Brain pericyte (primary cell): Measurements from ENCODE around the gene CCNT2.
"Not testable (repeated sequence)": the region's sequence is repeated elsewhere in the genome, so short reads cannot be mapped to it uniquely, and the experiment has no call there.

Experiments used
- DNase-seq: peaks from one replicate; pipeline ENCODE4 v3.0.0-alpha.2; 2012; ENCODE audit warnings: low read depth, low spot score

The CCNT2 gene

DNA sequence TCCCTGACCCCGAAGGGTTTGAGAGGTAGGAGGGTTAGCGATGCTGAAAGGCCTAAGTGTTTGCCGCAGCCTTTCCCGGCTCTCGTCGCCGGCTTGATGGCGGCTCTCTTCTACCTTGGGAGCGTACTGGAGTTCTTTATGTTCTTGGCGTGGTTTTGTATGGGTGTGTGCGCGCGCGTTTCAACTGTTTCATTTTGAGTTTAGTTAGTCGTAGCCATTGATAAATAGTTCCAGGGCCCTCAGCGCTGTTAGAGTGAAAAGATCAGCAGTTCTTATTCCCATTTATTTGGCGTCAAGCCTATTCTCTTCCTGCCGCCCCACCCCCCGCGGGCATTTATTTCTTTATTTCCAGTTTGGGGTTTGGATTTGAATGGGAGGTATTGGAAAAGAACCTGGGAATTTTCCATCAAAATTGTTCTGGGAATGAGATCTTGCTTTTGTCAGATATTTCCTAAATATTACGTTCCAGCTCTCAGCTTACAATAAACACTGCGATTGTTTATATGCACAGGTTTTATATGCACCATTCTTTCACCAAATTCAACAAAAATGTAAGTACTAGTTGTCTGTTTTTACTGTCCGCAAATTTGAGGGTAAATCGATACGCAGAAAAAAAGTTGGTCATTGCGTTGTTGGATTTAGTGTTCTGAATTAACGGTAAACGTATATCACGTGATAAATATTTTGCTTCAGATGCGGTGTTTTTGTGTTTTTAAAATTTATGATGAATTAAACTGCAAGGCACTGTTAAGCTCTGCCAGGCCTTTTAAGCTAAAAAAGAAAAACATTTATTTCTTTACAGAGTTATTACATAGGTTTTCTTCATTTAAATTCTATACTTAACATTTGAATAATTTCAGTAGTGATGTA lies 954 bp downstream of the CCNT2 start:
- peak; percentile 5 for DNase-seq

DNA sequence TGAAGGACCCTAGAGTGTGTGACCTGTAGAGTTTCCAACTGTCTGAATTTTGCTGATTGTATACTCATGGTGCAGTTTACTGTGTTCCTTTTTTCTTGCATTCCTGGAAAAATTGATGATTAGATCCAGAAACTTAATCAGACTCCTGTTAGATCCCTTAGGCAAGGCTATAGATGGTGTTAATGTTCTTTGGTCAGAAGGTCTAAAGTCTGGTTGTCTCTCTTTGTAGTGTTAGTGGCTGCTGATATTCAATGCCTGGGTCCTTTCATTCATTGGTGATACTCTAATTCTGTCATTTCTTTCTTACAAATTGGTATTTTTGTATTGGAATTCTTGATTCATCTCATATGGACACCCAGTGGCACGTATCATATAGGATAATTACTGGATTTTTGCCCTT lies 6.3 kb downstream of the CCNT2 start:
- no peak for DNase-seq

DNA sequence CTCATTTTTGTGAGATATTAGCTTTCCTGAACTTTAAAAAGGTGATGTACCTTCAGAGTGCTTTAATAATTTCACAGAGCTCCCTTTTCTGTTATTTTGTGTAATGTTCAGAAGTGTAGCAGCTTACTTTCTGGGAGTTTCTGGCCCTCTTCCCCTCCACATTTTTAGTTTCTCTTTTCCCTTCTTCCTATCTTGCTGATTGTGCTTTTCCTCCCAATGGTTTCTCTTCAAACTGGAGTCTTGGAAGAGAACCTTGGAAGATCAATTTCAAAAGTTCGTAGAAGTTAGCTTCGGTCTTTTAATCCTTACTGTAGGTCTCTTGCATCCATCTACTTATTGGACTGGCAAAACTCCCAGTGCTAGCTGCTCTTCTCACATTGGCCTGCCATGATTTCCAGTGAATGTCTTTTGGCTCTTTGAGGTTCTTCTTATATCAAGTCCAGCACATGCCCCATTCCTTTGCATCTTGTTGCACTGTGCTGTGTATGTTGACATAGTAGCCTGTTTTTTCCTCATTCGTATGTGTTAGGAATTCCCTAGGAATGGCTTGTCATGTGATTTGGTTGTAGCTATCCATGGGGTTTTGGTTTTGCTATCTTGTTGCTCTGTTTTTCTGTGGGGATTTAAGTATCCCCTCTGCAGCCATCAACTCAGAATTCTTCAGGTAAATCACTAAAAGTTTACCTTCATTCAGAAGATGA lies 7.8 kb downstream of the CCNT2 start:
- no peak for DNase-seq

DNA sequence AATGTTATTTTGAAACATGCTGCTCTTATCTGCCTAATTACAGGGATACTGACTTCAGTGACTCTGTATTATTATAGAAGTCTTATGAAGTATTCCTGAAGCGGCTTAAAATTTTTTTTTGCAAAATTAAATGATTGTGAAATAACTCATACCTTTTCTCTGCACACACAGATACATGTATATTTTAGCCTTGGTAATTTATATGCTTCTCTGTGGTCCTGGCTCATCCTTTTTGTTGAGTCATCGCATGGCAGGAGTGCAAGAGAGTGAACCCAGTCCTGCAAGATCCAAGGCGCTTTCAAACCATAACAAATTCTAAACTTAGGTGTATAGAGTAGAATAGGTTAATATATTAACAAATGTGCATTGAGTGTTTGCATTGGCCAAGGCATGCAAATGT lies 8.6 kb downstream of the CCNT2 start:
- no peak for DNase-seq

DNA sequence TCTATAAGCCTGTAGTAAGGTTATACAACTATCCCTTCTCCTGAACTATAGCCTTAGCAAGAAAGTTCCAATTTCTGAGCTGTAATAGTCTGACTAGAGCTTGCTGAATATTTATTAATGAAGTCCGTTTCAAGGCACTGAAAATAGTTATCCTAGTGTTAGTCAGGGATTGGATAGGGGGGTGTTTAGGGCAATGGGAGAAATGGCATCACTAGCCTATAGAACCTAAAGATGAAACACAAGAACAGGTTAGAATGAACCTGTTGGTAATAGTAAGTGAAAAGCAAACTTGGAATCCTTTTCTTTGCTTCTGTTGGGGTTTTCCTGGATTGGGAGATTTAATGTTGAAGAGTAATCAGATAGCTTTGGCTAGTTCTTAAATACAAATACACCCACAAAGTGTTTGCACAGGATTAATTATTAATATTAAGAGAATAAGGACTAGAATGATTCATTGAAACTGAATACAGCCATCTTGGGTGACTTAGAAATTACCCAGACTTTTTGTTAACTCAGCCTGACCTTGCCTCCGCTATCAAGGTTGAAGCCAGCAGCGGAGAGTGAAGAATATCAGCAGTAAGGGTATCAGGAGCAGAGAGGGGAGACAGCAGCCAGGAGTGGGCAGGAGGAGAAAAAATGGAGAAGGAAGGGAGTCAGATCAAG lies 14.4 kb downstream of the CCNT2 start:
- DNase-seq = no peak

DNA sequence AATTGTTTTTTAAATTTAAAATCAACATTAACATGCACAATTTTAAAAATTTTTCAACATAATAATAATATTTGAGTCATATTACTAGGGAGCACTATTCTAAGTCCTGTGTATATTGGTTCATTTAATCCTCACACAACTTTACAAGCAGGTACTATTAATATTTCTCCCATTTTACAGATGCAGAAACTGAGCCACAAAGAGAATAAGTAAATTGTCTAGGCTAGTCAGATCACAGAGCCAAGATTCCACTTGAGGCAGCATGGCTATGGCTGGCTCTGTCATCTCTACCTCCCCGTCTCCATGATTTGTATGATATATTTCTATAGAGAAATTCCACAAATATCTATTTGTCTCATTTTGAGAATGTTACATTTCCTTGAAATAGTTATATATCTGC lies 15.1 kb downstream of the CCNT2 start:
- DNase-seq = no peak

DNA sequence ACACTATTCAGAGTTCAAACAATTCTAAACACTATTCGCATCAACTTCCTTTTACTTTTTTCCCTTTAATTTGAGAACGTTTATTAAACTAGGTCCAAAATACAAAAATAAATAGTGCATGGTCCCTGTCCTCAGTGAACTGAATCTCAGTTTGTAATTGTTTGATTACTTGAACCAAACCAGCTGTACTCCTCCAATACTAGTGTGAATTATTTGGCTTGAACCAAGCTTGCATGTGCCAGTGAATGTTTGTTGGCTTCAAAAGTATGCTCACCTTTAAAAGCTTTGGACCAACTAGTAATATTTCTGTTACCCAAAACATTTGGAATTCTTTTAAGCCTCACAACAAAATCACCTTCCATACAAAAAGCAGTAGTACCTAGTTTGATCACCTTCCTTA lies 15.5 kb downstream of the CCNT2 start:
- DNase-seq = no peak

DNA sequence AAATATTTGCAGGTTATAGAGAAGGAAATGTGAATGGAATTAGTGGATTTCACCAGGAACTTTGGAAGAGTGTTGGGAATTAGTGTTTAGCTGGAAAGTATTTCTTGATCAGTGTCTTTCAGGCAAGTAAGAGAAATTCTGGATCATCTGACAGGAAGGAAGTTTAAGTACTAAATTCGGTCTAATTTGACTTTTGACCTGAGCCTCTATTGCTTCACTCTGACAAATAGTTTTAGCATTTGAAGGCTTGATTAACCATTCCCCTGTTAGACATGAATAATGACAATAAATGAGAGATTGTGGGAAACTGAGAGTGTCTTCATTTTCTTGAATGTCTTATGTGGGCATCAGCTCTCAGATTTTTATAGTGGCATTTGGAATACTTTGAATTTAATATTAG lies 16.0 kb downstream of the CCNT2 start:
- no peak for DNase-seq

DNA sequence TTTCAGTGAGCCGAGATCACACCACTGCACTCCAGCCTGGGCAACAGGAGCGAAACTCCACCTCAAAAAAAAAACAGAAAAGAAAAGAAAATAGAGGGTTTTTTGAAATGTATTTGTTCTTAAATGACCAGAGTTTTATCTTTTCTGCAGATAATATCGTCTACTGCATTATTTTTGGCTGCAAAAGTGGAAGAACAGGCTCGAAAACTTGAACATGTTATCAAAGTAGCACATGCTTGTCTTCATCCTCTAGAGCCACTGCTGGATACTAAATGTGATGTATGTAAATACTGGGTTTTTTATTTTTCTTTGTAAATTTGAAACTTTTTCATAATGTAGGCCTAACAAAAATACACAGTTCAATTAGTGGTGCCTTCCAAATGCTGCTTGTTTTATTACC lies 18.1 kb downstream of the CCNT2 start:
- no peak for DNase-seq

DNA sequence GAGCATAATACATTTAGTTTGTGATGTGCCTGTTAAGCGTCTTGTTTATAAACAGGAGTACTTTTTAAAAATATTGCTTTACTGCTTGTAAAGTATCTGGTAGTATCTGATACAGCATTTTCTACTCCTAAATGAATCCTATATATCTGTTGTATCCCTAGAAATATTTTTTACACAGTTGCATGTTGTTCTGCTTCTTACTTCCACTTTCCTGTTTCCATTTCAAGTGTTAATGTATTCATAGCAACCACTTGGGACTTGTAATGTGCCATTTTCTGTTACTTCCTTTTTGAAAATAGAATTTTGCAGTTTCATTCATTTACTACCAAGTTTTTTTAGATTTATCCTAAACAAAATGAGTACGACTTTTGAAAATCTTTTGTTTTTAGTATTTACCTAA lies 24.9 kb downstream of the CCNT2 start:
- no peak for DNase-seq

DNA sequence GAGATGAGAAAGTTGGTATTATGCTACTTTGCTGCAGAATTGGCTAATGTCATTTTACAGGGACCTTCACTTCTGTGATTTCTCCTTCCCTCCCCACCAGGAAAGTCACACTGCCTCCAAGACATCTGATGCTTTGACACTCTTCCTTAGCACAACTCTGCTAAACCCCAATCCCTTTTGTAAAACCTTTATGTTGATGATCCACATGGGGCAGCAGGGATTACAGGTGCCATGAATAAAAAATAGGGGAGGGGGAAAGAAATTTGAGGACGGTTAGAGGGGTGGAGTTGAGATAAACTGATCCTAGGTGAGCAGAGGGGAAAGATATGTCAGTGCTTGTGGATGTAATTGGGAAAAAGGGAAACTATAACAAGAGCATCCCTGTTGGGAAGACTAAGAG lies 26.4 kb downstream of the CCNT2 start:
- DNase-seq = no peak

DNA sequence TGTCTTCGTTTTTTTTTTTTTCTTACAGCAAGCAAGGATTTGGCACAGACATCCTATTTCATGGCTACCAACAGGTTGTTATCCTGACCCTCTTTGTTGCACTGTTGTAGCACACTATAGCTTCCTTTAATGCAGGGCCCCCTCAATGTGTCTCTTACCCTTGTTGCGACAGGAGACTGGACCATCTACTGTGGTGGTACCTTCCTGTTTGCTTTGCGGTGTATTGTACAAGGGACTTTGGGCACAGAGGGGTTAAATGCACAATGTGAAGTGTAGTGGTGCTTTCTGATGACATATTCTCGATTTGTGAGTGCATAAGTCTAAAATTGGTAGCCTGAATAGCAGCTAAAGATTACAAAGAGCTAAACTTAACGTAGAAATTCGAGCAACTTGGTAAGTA lies 27.5 kb downstream of the CCNT2 start:
- no peak for DNase-seq

DNA sequence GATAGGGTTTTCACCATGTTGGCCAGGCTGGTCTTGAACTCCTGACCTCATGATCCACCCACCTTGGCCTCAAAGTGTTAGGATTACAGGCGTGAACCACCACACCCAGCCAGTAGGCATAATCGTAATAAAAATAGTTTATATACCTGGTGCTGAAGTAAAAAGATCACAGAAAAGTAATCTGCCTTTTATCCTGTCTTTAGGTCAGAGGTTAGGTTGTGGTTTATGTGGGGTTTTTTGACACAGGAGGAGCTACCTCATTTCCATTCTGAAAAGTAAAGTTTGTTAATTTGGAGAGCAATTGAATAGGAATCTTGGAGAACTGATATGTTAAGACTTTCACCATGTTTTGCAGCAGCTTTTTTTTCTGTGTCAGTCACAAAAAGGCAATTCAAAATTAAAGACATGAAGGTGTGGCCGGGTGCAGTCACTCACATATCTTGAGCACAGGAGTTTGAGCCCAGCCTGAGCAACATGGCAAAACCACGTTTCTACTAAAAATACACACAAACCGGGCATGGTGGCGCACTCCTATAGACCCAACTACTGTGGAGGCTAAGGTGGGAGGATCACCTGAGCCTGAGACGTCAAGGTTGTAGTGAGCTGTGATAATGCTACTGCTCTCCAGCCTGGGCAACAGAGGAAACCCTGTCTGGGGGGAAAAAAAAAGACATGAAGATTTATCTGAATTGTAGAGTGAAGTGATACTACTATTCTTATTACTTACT lies 31.5 kb downstream of the CCNT2 start:
- no peak for DNase-seq

DNA sequence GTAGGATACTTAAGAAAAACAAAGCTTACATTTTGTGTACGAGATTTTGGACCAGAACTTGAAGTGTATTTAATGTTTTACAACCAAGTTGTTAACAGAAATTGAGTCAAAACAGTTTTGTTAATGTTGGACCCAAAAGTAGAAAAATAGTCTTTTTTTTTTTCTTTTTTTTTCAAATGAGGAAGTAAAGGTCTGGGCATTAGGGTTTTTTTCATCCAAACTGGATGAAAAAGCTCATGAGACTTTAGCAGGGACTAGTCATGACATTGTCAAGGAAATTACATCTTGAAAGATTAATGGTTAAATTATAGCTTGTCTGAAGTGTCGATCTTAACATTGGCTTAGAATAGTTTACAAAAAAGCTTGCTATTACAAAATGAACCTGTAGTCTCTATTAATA lies 32.3 kb downstream of the CCNT2 start:
- no peak for DNase-seq

DNA sequence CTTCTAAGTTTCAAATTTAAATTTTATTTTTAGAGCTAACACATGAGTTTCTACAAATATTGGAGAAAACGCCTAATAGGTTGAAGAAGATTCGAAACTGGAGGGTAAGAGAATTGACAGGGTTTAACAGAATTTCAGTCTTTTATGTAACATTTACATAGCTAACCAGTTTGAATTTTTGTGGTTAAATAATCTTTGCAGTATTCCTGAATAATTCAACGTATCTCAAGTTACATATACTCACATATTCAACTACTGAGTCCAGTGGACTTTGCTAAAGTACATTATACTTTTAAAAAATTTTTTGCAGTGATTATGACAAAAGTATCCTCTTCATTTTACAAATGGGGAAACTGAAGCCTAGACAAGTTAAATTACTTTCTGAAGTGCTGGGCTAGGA lies 34.0 kb downstream of the CCNT2 start:
- no peak for DNase-seq

DNA sequence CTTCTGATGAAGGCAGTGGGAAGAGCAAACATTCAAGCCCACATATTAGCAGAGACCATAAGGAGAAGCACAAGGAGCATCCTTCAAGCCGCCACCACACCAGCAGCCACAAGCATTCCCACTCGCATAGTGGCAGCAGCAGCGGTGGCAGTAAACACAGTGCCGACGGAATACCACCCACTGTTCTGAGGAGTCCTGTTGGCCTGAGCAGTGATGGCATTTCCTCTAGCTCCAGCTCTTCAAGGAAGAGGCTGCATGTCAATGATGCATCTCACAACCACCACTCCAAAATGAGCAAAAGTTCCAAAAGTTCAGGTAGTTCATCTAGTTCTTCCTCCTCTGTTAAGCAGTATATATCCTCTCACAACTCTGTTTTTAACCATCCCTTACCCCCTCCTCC lies 35.4 kb downstream of the CCNT2 start:
- DNase-seq = no peak

DNA sequence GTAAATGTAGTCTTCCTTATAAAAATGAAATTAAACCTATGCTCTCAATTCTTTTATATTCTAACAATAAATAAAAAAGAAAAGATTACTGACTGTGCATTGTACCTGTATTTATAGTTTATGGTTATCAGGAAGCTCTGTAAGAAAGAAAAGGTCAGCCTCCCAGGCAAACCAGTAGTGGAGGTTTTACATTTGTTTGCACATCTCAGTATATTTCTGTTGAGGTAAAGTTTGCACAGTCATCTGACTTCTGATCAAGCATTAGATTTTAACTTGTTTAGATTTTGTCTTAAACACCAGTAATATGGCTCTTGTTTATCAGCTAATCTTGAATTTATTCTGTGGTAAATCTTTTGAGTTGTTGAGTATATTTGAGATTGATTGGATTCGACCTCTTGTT lies 37.1 kb downstream of the CCNT2 start:
- no peak for DNase-seq

DNA sequence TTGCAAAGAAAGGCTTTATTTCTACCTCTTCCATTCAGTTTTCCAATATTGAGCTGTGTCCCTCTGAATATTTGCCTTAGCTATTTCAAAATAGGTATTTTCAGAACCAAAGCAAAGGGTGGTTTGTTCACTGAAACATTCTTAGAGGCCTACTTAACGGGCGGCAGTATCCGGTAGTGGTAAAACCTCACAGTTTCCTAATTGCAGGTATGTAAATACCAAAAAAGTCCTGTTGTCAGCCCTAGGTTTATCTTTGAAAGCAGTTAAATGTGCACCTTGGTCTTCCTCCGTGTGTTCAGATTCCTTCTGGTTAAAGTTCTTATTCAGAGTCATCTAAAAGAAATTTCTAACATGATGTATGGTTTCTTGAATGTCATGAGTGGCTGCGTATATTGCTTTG lies 38.9 kb downstream of the CCNT2 start:
- DNase-seq = no peak

DNA sequence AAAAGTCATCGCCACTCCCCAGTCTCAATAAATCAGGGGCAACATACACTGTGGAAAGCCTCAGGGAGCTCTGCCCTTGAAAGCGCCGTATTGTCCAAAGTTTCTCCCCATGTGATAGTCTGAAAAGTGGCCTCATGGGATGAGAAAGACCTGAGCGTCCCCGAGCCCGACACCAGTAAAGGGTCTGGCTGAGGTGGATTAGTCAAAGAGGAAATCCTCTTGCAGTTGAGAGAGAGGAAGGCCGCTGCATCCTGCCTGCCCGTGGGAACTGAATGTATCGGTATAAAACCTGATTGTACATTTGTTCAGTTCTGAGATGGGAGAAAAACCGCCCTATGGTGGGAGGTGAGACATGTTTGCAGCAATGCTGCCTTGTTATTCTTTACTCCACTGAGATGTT lies 48.5 kb downstream of the CCNT2 start:
- not testable (repeated sequence) for DNase-seq

DNA sequence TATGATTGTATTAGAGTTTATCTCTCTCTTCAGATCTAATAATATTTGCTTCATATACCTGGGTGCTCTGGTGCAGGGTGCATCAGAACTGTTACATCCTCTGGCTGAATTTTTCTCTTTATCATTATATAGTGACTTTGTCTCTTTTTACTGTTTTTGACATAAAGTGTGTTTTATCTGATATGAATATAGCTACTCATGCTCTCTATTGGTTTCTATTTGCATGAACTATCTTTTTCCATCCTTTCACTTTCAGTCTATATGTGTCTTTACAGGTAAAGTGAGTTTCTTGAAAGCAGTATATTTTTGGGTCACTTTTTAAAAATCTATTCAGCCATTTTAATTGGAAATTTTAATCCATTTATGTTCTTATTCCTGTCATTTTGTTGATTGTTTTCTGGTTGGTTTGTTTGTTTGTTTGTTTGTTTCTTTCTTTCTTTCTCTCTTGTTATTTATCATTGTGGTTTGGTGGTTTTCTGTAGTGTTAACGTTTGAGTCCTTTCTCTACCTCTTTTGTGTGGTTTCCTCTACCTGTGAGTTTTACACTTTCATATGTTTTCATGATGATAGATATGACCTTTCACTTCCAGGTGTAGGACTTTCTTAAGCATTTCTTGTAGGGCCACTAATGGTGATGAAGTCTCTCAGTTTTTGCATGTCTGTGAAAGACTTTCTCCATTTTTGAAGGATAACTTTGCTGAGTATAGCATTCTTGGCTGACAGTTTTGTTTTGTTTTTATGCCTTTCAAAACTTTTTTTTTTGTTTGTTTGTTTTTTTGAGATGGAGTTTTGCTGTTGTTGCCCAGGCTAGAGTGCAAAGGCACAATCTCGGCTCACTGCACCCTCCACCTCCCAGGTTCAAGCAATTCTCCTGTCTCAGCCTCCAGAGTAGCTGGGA lies 54.9 kb downstream of the CCNT2 start:
- no peak for DNase-seq
